ENCODE results near the gene TXNDC12.

DNA sequence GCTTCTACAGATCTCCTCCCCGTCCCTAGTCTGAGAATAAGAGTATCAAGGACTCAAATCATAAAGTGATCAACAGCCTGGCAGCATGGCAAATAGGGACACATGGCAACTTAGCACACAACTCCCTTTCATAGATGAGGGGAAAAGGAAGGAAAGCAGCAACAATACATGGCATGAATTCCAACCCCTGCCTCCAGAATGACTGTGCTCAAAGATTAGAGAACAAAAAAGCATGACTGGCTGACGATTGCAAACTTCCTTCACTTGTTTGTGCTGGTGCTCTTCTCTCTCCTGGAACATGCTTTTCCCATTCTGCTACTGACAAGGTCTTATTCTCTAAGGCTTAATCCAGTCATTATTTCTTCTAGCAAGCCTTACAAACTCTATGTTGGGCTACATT lies 32.9 kb downstream of the TXNDC12 start:
- TF ChIP-seq GATA2 (IDR thresholded peaks at IDR 0.05; ENCODE audit: low read depth, low read length), result no peak
- TF ChIP-seq GATA3 (IDR thresholded peaks at IDR 0.05; ENCODE audit: low read depth, low read length), result no peak

Measured in SH-SY5Y (cell line).